Spinal cord (tissue), 10 donors: ENCODE measurements around the gene DICER1. TPM values are rescaled to one million over a fixed set of nuclear protein-coding genes. Genes with fewer than 3 reads are reported as not detected.

Experiments
- DNase-seq, 6 donors: peaks; one replicate each; pipeline versions ENCODE4 v3.0.0 to v3.0.0-alpha.2; 2013 to 2015; ENCODE audit warnings: low spot score in 6 of 6, low read depth in 4 of 6
- H3K27ac ChIP-seq: one replicate; pipeline ENCODE4 v1.5.1; 2013; ENCODE audit warnings: low read depth, low read length, control low read depth
- H3K27me3 ChIP-seq: one replicate; pipeline ENCODE4 v1.6.1; 2013; ENCODE audit warnings: low read length; ENCODE audit not compliant: control insufficient read depth, insufficient read depth
- H3K36me3 ChIP-seq: one replicate; pipeline ENCODE4 v1.6.1; 2013; ENCODE audit warnings: low read length; ENCODE audit not compliant: control insufficient read depth, insufficient read depth
- H3K4me1 ChIP-seq: one replicate; pipeline ENCODE4 v1.6.1; 2013; ENCODE audit warnings: low read length; ENCODE audit not compliant: control insufficient read depth, insufficient read depth
- H3K4me3 ChIP-seq: one replicate; pipeline ENCODE4 v1.5.1; 2013; ENCODE audit warnings: low read depth, low read length, control low read depth
- H3K9me3 ChIP-seq: one replicate; pipeline ENCODE4 v1.6.1; 2013; ENCODE audit warnings: low read length; ENCODE audit not compliant: control insufficient read depth, insufficient read depth
- WGBS: methylation state at CpG from one replicate; pipeline ENCODE4 v1.1.5; 2013; ENCODE audit warnings: missing lambda C conversion rate; ENCODE audit not compliant: insufficient coverage; 5-methylcytosine and 5-hydroxymethylcytosine counted together
- polyA plus RNA-seq, 2 donors: library from polyadenylated mRNA; unstranded; fragments of 120-200 nt; gene quantifications; one replicate each; pipeline ENCODE4 v1.2.1, GENCODE V29; 2013; ENCODE audit not compliant: insufficient read length in 2 of 2
- total RNA-seq, 2 donors: library from RNA; depleted of rRNA in 1 of 2; stranded (reverse); fragments of 120-200 nt in 1 of 2; fragments of >200 nt in 1 of 2; gene quantifications; one replicate each; pipeline versions ENCODE4 v1.2.3 to v1.2.4, GENCODE V29; 2013 to 2014
- donor health status: healthy.

The DICER1 gene
- total and polyA plus RNA-seq, 4 donors: 36.7 to 136 (median 59.7) TPM

DNA sequence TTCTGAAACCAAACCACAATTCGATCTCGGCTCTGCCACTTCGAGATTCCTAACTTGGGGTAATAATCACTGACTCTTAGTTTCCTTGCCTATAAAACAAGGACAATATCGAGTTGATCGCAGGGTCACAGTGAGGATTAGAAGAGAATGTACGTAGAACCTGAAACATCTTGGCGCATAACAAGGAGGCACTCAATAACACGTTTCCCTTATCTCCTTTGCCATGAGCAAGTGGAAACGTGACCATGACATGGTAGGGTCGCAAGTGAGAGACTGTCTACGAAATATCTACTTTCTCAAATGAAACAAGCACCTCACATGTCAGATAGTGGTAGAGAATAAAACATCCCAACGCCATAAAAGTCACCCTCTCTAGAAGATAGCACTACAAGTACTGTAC lies 2.3 kb downstream of the DICER1 start:
- Histone ChIP-seq H3K9me3 (no peaks in the 10 kb centered on the region), H3K27ac (no peak overlapping the region), H3K27me3 (no peaks in the 10 kb centered on the region), H3K4me3 (no peak overlapping the region), H3K4me1 (peaks cover 9% of the 10 kb centered on the region), H3K36me3 (no peaks in the 10 kb centered on the region)
- WGBS: 100% methylated on average over 2 of the region's 12 CpGs
- no peak for DNase-seq

DNA sequence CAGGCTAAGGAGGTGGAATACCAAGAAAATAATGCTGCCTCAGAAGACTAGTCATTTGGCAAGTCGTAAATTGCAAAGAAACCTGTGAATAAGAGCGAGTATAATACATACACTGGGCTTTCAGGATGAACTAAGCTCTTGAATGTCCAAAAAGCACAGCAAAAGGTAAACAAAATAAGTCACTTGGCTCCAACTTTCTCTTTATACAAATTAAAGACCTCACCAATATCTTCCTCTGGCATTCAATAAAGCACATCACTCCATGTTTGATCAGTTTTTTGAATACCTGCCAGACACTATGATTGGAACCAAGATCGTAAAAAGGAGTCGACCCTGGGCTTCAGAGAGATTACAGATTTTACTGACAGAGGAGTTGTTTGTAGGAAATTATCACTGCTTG lies 3.5 kb downstream of the DICER1 start:
- Histone ChIP-seq H3K27ac (no peak overlapping the region), H3K4me3 (no peak overlapping the region), H3K4me1 (peaks cover 9% of the 10 kb centered on the region), H3K36me3 (no peaks in the 10 kb centered on the region), H3K9me3 (no peaks in the 10 kb centered on the region), H3K27me3 (no peaks in the 10 kb centered on the region)
- WGBS: 86% methylated on average over 1 of the region's 4 CpGs
- no peak for DNase-seq

DNA sequence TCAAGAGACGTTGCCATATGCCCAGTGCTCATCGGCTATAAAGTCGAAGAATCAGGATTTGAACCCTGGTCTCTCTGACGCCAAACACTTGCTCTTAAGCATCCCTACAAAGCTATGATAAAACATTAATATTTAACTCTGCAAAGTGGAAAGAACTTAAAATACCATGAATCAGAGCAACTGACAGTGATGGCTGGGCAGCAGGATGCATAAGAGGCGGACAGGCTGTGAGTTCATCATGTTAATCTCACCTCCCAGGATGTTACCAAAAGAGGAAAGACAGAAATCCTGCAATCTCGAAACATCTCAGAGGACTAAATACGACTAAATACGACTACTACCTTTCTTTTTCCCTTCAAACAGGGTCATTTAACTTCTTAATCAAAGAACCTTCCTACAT lies 5.8 kb downstream of the DICER1 start:
- Histone ChIP-seq H3K9me3 (no peaks in the 10 kb centered on the region), H3K36me3 (no peaks in the 10 kb centered on the region), H3K4me3 (no peak overlapping the region), H3K4me1 (no peaks in the 10 kb centered on the region), H3K27ac (no peak overlapping the region), H3K27me3 (no peaks in the 10 kb centered on the region)
- DNase-seq: no peak
- WGBS: 90% methylated on average over 4 of the region's 8 CpGs

DNA sequence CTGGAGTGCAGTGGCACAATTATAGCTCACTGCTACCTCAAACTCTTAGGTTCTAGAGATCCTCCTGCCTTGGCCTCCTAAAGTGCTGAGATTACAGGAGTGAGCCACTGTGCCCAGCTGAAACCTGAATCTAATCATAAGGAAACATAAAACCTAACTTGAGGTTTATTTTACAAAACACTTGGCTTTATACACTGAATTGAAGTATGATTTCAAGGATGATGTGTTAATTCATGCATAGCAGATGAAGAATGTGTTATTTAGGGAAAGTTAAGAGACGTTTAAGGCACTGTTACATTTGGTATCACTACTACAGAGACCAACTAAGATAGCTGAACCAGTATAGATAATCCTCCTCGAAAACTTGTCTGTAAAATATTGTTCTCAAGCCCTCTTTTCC lies 6.4 kb downstream of the DICER1 start:
- Histone ChIP-seq H3K36me3 (no peaks in the 10 kb centered on the region), H3K27ac (no peak overlapping the region), H3K4me3 (no peak overlapping the region), H3K4me1 (no peaks in the 10 kb centered on the region), H3K27me3 (no peaks in the 10 kb centered on the region), H3K9me3 (no peaks in the 10 kb centered on the region)
- DNase-seq: no peak
- no CpG with 5 or more reads among the region's 2 CpGs for WGBS

DNA sequence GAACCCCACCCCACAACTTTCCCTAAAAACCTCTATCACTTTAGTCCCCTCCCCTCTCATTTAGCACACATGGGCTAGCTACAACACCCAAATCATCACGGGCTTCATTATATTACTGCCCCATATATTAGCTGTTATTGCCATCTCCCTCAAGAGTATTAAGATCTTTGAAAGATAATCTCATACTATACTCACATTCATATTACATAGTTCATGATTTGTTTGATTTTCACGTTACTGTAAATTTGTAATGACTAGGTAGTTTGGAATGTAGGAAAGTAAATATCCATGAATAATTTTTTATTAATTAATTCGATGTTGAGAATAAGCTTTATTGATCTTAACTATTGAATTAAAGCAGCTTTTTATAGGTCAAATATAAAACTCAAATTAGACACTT lies 7.9 kb downstream of the DICER1 start:
- Histone ChIP-seq H3K9me3 (peaks cover 2% of the 10 kb centered on the region), H3K27ac (no peak overlapping the region), H3K27me3 (no peaks in the 10 kb centered on the region), H3K4me3 (no peak overlapping the region), H3K36me3 (no peaks in the 10 kb centered on the region), H3K4me1 (no peaks in the 10 kb centered on the region)
- no CpG with 5 or more reads among the region's 3 CpGs for WGBS
- no peak for DNase-seq

DNA sequence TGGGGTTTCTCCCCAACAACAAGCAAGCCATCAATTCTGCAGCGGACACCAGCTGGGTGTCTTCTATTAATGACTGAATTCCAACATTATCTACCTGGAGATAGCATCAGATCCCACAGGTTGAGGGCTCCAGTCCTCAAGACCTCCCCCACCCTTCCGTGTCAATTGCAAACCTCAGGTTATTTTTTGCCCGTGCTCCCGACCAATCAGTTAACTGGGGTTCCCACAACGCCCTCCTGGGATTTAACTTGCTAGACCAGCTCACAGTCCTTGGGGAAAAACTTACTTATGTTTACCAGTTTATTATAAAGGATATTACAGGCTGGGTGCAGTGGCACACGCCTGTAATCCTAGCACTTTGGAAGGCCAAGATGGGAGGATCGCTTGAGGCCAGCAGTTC lies 9.7 kb downstream of the DICER1 start:
- DNase-seq: no peak

DNA sequence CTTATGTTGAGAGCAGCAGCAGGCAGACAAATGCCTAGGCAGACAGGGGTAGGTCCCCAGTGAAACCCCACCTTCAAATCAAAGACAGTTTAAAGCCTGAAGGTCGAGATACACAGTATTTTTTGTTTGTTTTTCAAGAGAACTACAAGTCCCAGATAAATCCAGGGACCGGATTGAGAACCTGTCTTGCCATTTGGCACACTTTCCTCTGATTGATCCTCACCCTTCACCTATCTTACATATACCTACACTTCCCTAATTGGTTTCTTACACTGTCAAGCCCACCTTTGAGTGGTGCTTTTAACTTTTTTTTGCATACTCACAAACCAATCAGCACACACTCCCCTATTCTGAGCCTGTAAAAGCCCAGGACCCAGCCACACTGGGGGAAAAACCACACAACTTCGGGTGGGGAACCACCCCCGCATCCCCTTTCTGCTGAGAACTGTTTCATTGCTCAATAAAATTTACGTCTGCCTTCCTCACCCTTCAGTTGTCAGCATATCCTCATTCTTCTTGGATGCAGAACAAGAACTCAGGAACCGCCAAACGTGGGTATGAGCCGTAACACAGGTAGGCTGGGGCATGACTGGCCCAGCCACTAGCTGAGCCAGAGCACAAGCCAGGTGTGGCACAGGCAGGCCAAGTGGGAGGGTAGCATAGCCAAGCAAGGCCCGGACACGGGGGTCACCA lies 11.1 kb downstream of the DICER1 start:
- WGBS: 92% methylated on average over 10 of the region's 10 CpGs
- H3K9me3 ChIP-seq: peaks cover 2% of the 10 kb centered on the region
- H3K27ac ChIP-seq: no peak overlapping the region
- no peaks in the 10 kb centered on the region for H3K27me3 ChIP-seq
- H3K4me3 ChIP-seq: no peak overlapping the region
- DNase-seq: no peak
- H3K36me3 ChIP-seq: no peaks in the 10 kb centered on the region
- no peaks in the 10 kb centered on the region for H3K4me1 ChIP-seq

More for the DNA sequence above, 9.7 kb downstream of the DICER1 start:
- Histone ChIP-seq H3K9me3 (peaks cover 2% of the 10 kb centered on the region), H3K27me3 (no peaks in the 10 kb centered on the region), H3K36me3 (no peaks in the 10 kb centered on the region), H3K4me3 (no peak overlapping the region), H3K4me1 (no peaks in the 10 kb centered on the region), H3K27ac (no peak overlapping the region)
- WGBS: 100% methylated on average over 2 of the region's 7 CpGs

DNA sequence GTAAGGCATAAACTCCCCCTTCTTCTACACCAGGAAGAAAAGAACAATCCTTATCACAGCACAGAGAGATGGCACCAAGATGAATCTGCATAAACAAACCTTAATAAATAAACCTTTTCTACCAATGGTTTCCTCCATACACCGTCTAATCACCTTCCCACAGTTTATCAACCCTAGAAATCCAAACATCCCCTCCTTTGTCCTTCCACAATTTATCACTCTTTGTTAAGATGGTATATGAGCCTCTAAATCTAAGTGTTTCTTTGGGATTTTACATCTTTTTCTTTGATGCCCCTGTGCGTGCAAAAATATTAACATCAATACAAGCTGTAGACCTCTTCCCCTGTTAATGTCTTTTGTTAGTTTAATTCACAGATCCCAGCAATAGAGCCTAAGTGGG lies 12.5 kb downstream of the DICER1 start:
- Histone ChIP-seq H3K4me3 (no peak overlapping the region), H3K27ac (no peak overlapping the region), H3K9me3 (peaks cover 2% of the 10 kb centered on the region), H3K4me1 (no peaks in the 10 kb centered on the region), H3K36me3 (no peaks in the 10 kb centered on the region), H3K27me3 (no peaks in the 10 kb centered on the region)
- DNase-seq: no peak
- WGBS: no CpG with 5 or more reads among the region's 2 CpGs

DNA sequence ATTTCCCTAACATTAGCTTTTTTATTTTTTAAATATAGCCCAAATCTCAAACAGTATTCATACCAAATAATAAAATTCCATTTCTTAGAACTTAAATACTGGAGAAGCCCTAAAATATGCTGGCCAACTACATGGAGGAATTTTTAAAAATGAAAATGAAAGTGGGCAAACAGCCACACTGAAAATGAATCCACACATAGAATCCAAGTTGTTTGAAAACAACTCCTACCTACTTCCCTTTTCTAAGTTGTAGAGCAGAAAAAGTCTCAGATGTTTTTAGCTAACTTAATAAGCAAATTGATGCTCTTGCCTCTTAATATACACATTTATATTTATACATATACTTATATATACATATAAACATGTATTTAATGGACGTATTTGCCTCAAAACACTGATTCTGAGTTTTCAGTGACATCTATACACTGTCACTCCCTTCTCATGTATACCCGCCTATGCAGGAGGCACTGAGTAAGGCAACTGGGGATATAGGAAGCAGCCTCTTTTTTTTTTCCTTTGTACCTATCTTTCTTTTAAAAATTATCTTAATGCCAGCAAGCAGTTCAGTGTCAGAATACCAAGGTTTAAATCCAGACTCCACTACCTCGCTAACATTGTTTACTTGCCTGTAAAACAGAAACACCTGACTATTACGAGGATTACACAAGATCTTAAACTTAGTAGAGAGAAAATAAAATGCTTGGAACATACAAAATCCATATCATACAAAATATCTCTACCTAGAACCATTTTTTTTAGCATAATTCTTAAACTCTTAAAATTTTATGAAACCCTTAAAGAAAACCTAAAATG lies 13.3 kb downstream of the DICER1 start:
- H3K36me3 ChIP-seq: no peaks in the 10 kb centered on the region
- no peaks in the 10 kb centered on the region for H3K27me3 ChIP-seq
- DNase-seq: no peak
- no peaks in the 10 kb centered on the region for H3K4me1 ChIP-seq
- WGBS: no CpG with 5 or more reads among the region's 4 CpGs
- H3K4me3 ChIP-seq: no peak overlapping the region
- peaks cover 2% of the 10 kb centered on the region for H3K9me3 ChIP-seq
- H3K27ac ChIP-seq: no peak overlapping the region

DNA sequence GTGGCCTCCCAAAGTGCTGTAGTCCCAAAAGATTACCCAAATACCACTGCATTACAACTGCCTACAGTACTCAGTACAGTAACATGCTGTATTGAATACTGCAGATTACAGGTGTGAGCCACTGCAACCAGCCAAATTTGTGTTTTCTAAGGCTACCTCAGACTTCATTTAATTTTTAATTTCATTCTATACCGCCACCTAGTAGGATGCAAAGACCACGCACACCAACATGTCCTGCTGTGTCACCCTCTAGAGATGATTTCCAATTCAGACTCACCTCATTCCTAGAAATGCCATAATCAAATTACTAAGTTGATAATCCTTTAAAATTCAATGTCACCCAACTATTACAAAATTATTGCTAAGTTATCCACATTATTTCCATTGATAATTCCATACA lies 15.1 kb downstream of the DICER1 start:
- DNase-seq: no peak
- Histone ChIP-seq H3K4me3 (no peak overlapping the region), H3K36me3 (no peaks in the 10 kb centered on the region), H3K27ac (no peak overlapping the region), H3K9me3 (peaks cover 2% of the 10 kb centered on the region), H3K27me3 (no peaks in the 10 kb centered on the region), H3K4me1 (no peaks in the 10 kb centered on the region)
- 96% methylated on average over 2 of the region's 2 CpGs for WGBS
